Activated naive CD8-positive, alpha-beta T cell treated with anti-CD3 and anti-CD28 coated beads, Interleukin-2, amount 10 ng/mL, durations not matched to agents 7 days and 5 days (primary cell): ENCODE results near the gene TRPM4. TPM values are rescaled to one million over a fixed set of nuclear protein-coding genes. Genes with fewer than 3 reads are reported as not detected.
A peak's percentile ranks its signal among the peaks of the same experiment; 100 is the strongest.
"Not testable (repeated sequence)": the region's sequence is repeated elsewhere in the genome, so short reads cannot be mapped to it uniquely, and the experiment has no call there.

Experiments
- ATAC-seq: fragments of 150-1000 bp; cut with Tn5 transposase; one replicate; pipeline ENCODE4 v1.10.0; 2021; ENCODE audit warnings: low read depth, moderate library complexity
- POLR2A ChIA-PET: fragments of 350-600 bp; sonication (Branson Sonifier 250); formaldehyde crosslinking; loops from one replicate; lab custom pipeline; 2021; ENCODE audit warnings: antibody characterized with exemption; lab: Charles Lee
- DNase-seq: peaks from one replicate; pipeline ENCODE4 v3.0.0; 2021
- H3K27ac Mint-ChIP-seq: one replicate; pipeline ENCODE4 v1.8.0; 2022; ENCODE audit warnings: mild to moderate bottlenecking, mixed read lengths
- H3K27me3 Mint-ChIP-seq: one replicate; pipeline ENCODE4 v1.8.0; 2022; ENCODE audit warnings: mild to moderate bottlenecking, moderate library complexity, mixed read lengths
- H3K36me3 Mint-ChIP-seq: one replicate; pipeline ENCODE4 v1.8.0; 2021; ENCODE audit warnings: mild to moderate bottlenecking, mixed read lengths
- H3K4me1 Mint-ChIP-seq: one replicate; pipeline ENCODE4 v1.8.0; 2021; ENCODE audit warnings: mixed read lengths
- H3K4me3 Mint-ChIP-seq: one replicate; pipeline ENCODE4 v1.8.0; 2022; ENCODE audit warnings: mild to moderate bottlenecking, moderate library complexity, mixed read lengths
- H3K9me3 Mint-ChIP-seq: one replicate; pipeline ENCODE4 v1.8.0; 2021; ENCODE audit warnings: mixed read lengths
- total RNA-seq, 2 experiments: library from RNA; stranded (reverse); gene quantifications; one replicate each; pipeline ENCODE4 v1.2.3, GENCODE V29; 2021

TRPM4 gene
- total RNA-seq, 2 experiments from 2014 or later, result 0.19 to 0.34 TPM

- POLR2A ChIA-PET, result no interaction called here
- Mint-ChIP-seq H3K27ac (no peak overlapping the region), H3K4me1 (no peaks in the 10 kb centered on the region), H3K9me3 (no peaks in the 10 kb centered on the region), H3K4me3 (no peak overlapping the region), H3K27me3 (peaks cover 14% of the 10 kb centered on the region), H3K36me3 (no peaks in the 10 kb centered on the region)
- DNase-seq (no peak), ATAC-seq (no peak)
Observed at GRCh38 chr19:49165111-49165750, 7.6 kb downstream of the TRPM4 start.

GRCh38 chr19:49165865-49166301, 8.3 kb downstream of the TRPM4 start:
- DNase-seq (no peak), ATAC-seq (no peak)
- no peaks in the 10 kb centered on the region for H3K4me1 Mint-ChIP-seq
- peaks cover 11% of the 10 kb centered on the region for H3K27me3 Mint-ChIP-seq
- H3K27ac Mint-ChIP-seq, result no peak overlapping the region
- no peaks in the 10 kb centered on the region for H3K9me3 Mint-ChIP-seq
- H3K4me3 Mint-ChIP-seq, result no peak overlapping the region
- no peaks in the 10 kb centered on the region for H3K36me3 Mint-ChIP-seq
- POLR2A ChIA-PET, result no interaction called here

GRCh38 chr19:49167857-49168409, 10.3 kb downstream of the TRPM4 start:
- H3K27ac Mint-ChIP-seq, result no peak overlapping the region
- peaks cover 4% of the 10 kb centered on the region for H3K27me3 Mint-ChIP-seq
- ATAC-seq (no peak), DNase-seq (no peak)
- H3K4me3 Mint-ChIP-seq, result no peak overlapping the region
- H3K36me3 Mint-ChIP-seq, result no peaks in the 10 kb centered on the region
- H3K9me3 Mint-ChIP-seq, result no peaks in the 10 kb centered on the region
- no peaks in the 10 kb centered on the region for H3K4me1 Mint-ChIP-seq
- POLR2A ChIA-PET, result no interaction called here

GRCh38 chr19:49168421-49168820, 10.8 kb downstream of the TRPM4 start:
- Mint-ChIP-seq H3K27ac (no peak overlapping the region), H3K4me1 (no peaks in the 10 kb centered on the region)
- ATAC-seq, result no peak

GRCh38 chr19:49173198-49173597, 15.6 kb downstream of the TRPM4 start:
- no peak overlapping the region for H3K4me3 Mint-ChIP-seq
- no peaks in the 10 kb centered on the region for H3K27me3 Mint-ChIP-seq
- POLR2A ChIA-PET, result no interaction called here
- H3K36me3 Mint-ChIP-seq, result no peaks in the 10 kb centered on the region
- no peak for DNase-seq
- no peaks in the 10 kb centered on the region for H3K9me3 Mint-ChIP-seq
- no peak for ATAC-seq
- H3K4me1 Mint-ChIP-seq, result peaks cover 3% of the 10 kb centered on the region
- no peak overlapping the region for H3K27ac Mint-ChIP-seq

More at GRCh38 chr19:49168421-49168820, 10.8 kb downstream of the TRPM4 start:
- Mint-ChIP-seq H3K36me3 (no peaks in the 10 kb centered on the region), H3K27me3 (peaks cover 3% of the 10 kb centered on the region), H3K9me3 (no peaks in the 10 kb centered on the region), H3K4me3 (no peak overlapping the region)
- DNase-seq, result no peak
- POLR2A ChIA-PET, result no interaction called here

- ATAC-seq, result no peak
- Mint-ChIP-seq H3K27ac (no peak overlapping the region), H3K36me3 (peaks cover 5% of the 10 kb centered on the region), H3K27me3 (peaks cover 9% of the 10 kb centered on the region), H3K9me3 (peaks cover 8% of the 10 kb centered on the region), H3K4me1 (peaks cover 3% of the 10 kb centered on the region), H3K4me3 (no peak overlapping the region)
- no peak for DNase-seq
- POLR2A ChIA-PET, result no interaction called here
Observed at GRCh38 chr19:49180659-49181058, 23.1 kb downstream of the TRPM4 start.

GRCh38 chr19:49182010-49182847, 24.6 kb downstream of the TRPM4 start:
- H3K4me3 Mint-ChIP-seq, H3K27ac Mint-ChIP-seq: not testable (repeated sequence)

GRCh38 chr19:49182848-49183375, 25.3 kb downstream of the TRPM4 start:
- Mint-ChIP-seq H3K4me1 (no peaks in the 10 kb centered on the region), H3K27me3 (peaks cover 9% of the 10 kb centered on the region), H3K9me3 (peaks cover 8% of the 10 kb centered on the region), H3K36me3 (peaks cover 5% of the 10 kb centered on the region), H3K27ac (no peak overlapping the region), H3K4me3 (no peak overlapping the region)
- ATAC-seq (no peak), DNase-seq (no peak)
- POLR2A ChIA-PET, result no interaction called here

More at GRCh38 chr19:49182010-49182847, 24.6 kb downstream of the TRPM4 start:
- DNase-seq, POLR2A ChIA-PET, H3K36me3 Mint-ChIP-seq, H3K4me1 Mint-ChIP-seq, ATAC-seq, H3K9me3 Mint-ChIP-seq, H3K27me3 Mint-ChIP-seq: not testable (repeated sequence)

GRCh38 chr19:49186108-49186507, 28.5 kb downstream of the TRPM4 start:
- Mint-ChIP-seq H3K4me1 (peaks cover 17% of the 10 kb centered on the region), H3K36me3 (peaks cover 5% of the 10 kb centered on the region), H3K9me3 (peaks cover 9% of the 10 kb centered on the region), H3K27ac (no peak overlapping the region), H3K27me3 (peaks cover 11% of the 10 kb centered on the region), H3K4me3 (no peak overlapping the region)
- no peak for DNase-seq
- no peak for ATAC-seq
- POLR2A ChIA-PET, result no interaction called here

GRCh38 chr19:49188626-49189200, 31.1 kb downstream of the TRPM4 start:
- POLR2A ChIA-PET, result no interaction called here
- Mint-ChIP-seq H3K9me3 (peaks cover 5% of the 10 kb centered on the region), H3K27me3 (peaks cover 13% of the 10 kb centered on the region), H3K4me1 (peaks cover 17% of the 10 kb centered on the region), H3K27ac (no peak overlapping the region), H3K36me3 (peaks cover 2% of the 10 kb centered on the region), H3K4me3 (no peak overlapping the region)
- ATAC-seq (no peak), DNase-seq (no peak)

GRCh38 chr19:49189259-49189658, 31.7 kb downstream of the TRPM4 start:
- Mint-ChIP-seq H3K4me1 (peaks cover 17% of the 10 kb centered on the region), H3K36me3 (no peaks in the 10 kb centered on the region), H3K27ac (no peak overlapping the region), H3K4me3 (peak overlapping the region; percentile 32), H3K9me3 (peaks cover 1% of the 10 kb centered on the region), H3K27me3 (peaks cover 14% of the 10 kb centered on the region)
- no peak for ATAC-seq
- DNase-seq, result no peak
- POLR2A ChIA-PET, result no interaction called here

GRCh38 chr19:49190781-49191180, 33.2 kb downstream of the TRPM4 start:
- POLR2A ChIA-PET, result no interaction called here
- peaks cover 12% of the 10 kb centered on the region for H3K27me3 Mint-ChIP-seq
- no peak for DNase-seq
- no peak overlapping the region for H3K27ac Mint-ChIP-seq
- ATAC-seq, result no peak
- H3K36me3 Mint-ChIP-seq, result no peaks in the 10 kb centered on the region
- no peak overlapping the region for H3K4me3 Mint-ChIP-seq
- peaks cover 1% of the 10 kb centered on the region for H3K9me3 Mint-ChIP-seq
- peaks cover 17% of the 10 kb centered on the region for H3K4me1 Mint-ChIP-seq

GRCh38 chr19:49193822-49194394, 36.3 kb downstream of the TRPM4 start:
- DNase-seq (no peak), ATAC-seq (no peak)
- Mint-ChIP-seq H3K4me3 (no peak overlapping the region), H3K36me3 (no peaks in the 10 kb centered on the region), H3K4me1 (peaks cover 16% of the 10 kb centered on the region), H3K27me3 (peaks cover 12% of the 10 kb centered on the region), H3K9me3 (peaks cover 1% of the 10 kb centered on the region), H3K27ac (no peak overlapping the region)
- POLR2A ChIA-PET, result no interaction called here
